Body of pancreas (tissue), 4 donors: Measurements from ENCODE around the gene ZNF628.

Source experiments
- CTCF ChIP-seq, 7 experiments: fragments of 450-650 bp in 4 of 7; fragments of 200-600 bp in 3 of 7; sonication (generic) in 3 of 7; IDR thresholded peaks; one replicate each; pipeline ENCODE4 v1.5.1; 2016 to 2019; ENCODE audit warnings: antibody characterized with exemption in 7 of 7
- POLR2A ChIP-seq, 3 donors: fragments of 450-650 bp; IDR thresholded peaks; one replicate each; pipeline ENCODE4 v1.6.1; 2016; ENCODE audit warnings: antibody characterized with exemption in 3 of 3, mild to moderate bottlenecking in 2 of 3

GRCh38 chr19:55508120-55508519 lies 31.7 kb downstream of the ZNF628 start:
- TF ChIP-seq CTCF (IDR thresholded peaks at IDR 0.05) (no peak), POLR2A (IDR thresholded peaks at IDR 0.05) (no peak)
